ENCODE data around the gene CHPF2. TPM values are rescaled to one million over a fixed set of nuclear protein-coding genes. Genes with fewer than 3 reads are reported as not detected.

The CHPF2 gene
- total RNA-seq, 6 experiments from 2014 or later: 125 to 171 (median 138) TPM

- Mint-ChIP-seq H3K27ac (no peak overlapping the region), H3K9me3 (no peaks in the 10 kb centered on the region), H3K27me3 (ENCODE audit: insufficient read depth) (peaks cover 56% of the 10 kb centered on the region), H3K36me3 (ENCODE audit: low read depth) (no peaks in the 10 kb centered on the region), H3K4me3 (no peak overlapping the region), H3K4me1 (ENCODE audit: low read depth) (no peaks in the 10 kb centered on the region)
- DNase-seq: no peak
- TF ChIP-seq CTCF (IDR thresholded peaks at IDR 0.05): no peak
These were observed 32.3 kb downstream of the CHPF2 start for GRCh38 chr7:151264615-151265014.

GRCh38 chr7:151265351-151265931, 33.2 kb downstream of the CHPF2 start:
- TF ChIP-seq CTCF (IDR thresholded peaks at IDR 0.05): no peak
- no peak overlapping the region for H3K4me3 Mint-ChIP-seq
- H3K27me3 Mint-ChIP-seq (ENCODE audit: insufficient read depth): peaks cover 57% of the 10 kb centered on the region
- no peaks in the 10 kb centered on the region for H3K36me3 Mint-ChIP-seq (ENCODE audit: low read depth)
- H3K4me1 Mint-ChIP-seq (ENCODE audit: low read depth): no peaks in the 10 kb centered on the region
- H3K27ac Mint-ChIP-seq: no peak overlapping the region
- no peak for DNase-seq
- H3K9me3 Mint-ChIP-seq: no peaks in the 10 kb centered on the region

- TF ChIP-seq CTCF (IDR thresholded peaks at IDR 0.05): no peak
- H3K9me3 Mint-ChIP-seq: no peaks in the 10 kb centered on the region
- H3K27me3 Mint-ChIP-seq (ENCODE audit: insufficient read depth): peaks cover 36% of the 10 kb centered on the region
- no peak for DNase-seq
- no peaks in the 10 kb centered on the region for H3K4me1 Mint-ChIP-seq (ENCODE audit: low read depth)
- H3K36me3 Mint-ChIP-seq (ENCODE audit: low read depth): no peaks in the 10 kb centered on the region
- H3K4me3 Mint-ChIP-seq: no peak overlapping the region
- H3K27ac Mint-ChIP-seq: no peak overlapping the region
These were observed 37.2 kb downstream of the CHPF2 start for GRCh38 chr7:151269511-151269910.

GRCh38 chr7:151271699-151272355, 39.5 kb downstream of the CHPF2 start:
- H3K27me3 Mint-ChIP-seq (ENCODE audit: insufficient read depth): peaks cover 37% of the 10 kb centered on the region
- H3K27ac Mint-ChIP-seq: no peak overlapping the region
- no peak overlapping the region for H3K4me3 Mint-ChIP-seq
- no peaks in the 10 kb centered on the region for H3K36me3 Mint-ChIP-seq (ENCODE audit: low read depth)
- no peaks in the 10 kb centered on the region for H3K4me1 Mint-ChIP-seq (ENCODE audit: low read depth)
- peak; percentile 10; the same call in 1 of the 2 replicates for TF ChIP-seq CTCF (IDR thresholded peaks at IDR 0.05)
- H3K9me3 Mint-ChIP-seq: no peaks in the 10 kb centered on the region
- DNase-seq: no peak

GRCh38 chr7:151272405-151272804, 40.1 kb downstream of the CHPF2 start:
- Mint-ChIP-seq H3K36me3 (ENCODE audit: low read depth) (no peaks in the 10 kb centered on the region), H3K9me3 (no peaks in the 10 kb centered on the region), H3K27me3 (ENCODE audit: insufficient read depth) (peaks cover 35% of the 10 kb centered on the region), H3K27ac (no peak overlapping the region), H3K4me3 (no peak overlapping the region), H3K4me1 (ENCODE audit: low read depth) (no peaks in the 10 kb centered on the region)
- DNase-seq: no peak
- no peak; the same call in 1 of the 2 replicates for TF ChIP-seq CTCF (IDR thresholded peaks at IDR 0.05)

Measured in HFFc6 (cell line).